ENCODE measurements around the gene ELAPOR1.

Gene ELAPOR1

GRCh38 chr1:109113590-109114341, at the start of gene ELAPOR1:
Gene ELAPOR1 (plus strand): TSS chr1:109114115. CDS start chr1:109114184, 69 bp downstream.
- peak in 42 of 51 donors; percentile 9 to 80 (median 52) for DNase-seq

GRCh38 chr1:109065137-109065536, 48.8 kb upstream of the ELAPOR1 start:
- DNase-seq: no peak

- DNase-seq: no peak
Observed at GRCh38 chr1:109067883-109068282, 46.0 kb upstream of the ELAPOR1 start.

GRCh38 chr1:109069294-109069693, 44.6 kb upstream of the ELAPOR1 start:
- DNase-seq: no peak

- peak; percentile 38 to 98 (median 92) for DNase-seq
Observed at GRCh38 chr1:109075531-109076490, 38.1 kb upstream of the ELAPOR1 start, which contains the start of gene TAF13. Gene TAF13 (minus strand): TSS chr1:109076003. CDS start chr1:109075947, 56 bp downstream.

- DNase-seq: no peak
Observed at GRCh38 chr1:109078317-109078716, 35.6 kb upstream of the ELAPOR1 start.

- DNase-seq: no peak
Observed at GRCh38 chr1:109079240-109079622, 34.7 kb upstream of the ELAPOR1 start.

- DNase-seq: no peak
Observed at GRCh38 chr1:109080441-109081082, 33.4 kb upstream of the ELAPOR1 start.

GRCh38 chr1:109083501-109083900, 30.4 kb upstream of the ELAPOR1 start:
- peak in 1 of 51 donors; percentile 62 for DNase-seq

GRCh38 chr1:109083923-109084322, 30.0 kb upstream of the ELAPOR1 start:
- peak in 35 of 51 donors; percentile 1 to 90 (median 50) for DNase-seq

GRCh38 chr1:109084563-109085517, 29.1 kb upstream of the ELAPOR1 start:
- DNase-seq: no peak

GRCh38 chr1:109089242-109090015, 24.5 kb upstream of the ELAPOR1 start:
- DNase-seq: peak in 45 of 51 donors; percentile 8 to 88 (median 72)

GRCh38 chr1:109090196-109091077, 23.5 kb upstream of the ELAPOR1 start, which contains the start of gene TMEM167B:
Gene TMEM167B (plus strand): TSS chr1:109090764. CDS start chr1:109090873, 109 bp downstream.
- DNase-seq: peak; percentile 62 to 95 (median 85)

- no peak for DNase-seq
Observed at GRCh38 chr1:109091078-109091838, 22.7 kb upstream of the ELAPOR1 start.

- no peak for DNase-seq
Observed at GRCh38 chr1:109091839-109092193, 22.1 kb upstream of the ELAPOR1 start.

- no peak for DNase-seq
Observed at GRCh38 chr1:109094377-109094803, 19.5 kb upstream of the ELAPOR1 start.

- no peak for DNase-seq
Observed at GRCh38 chr1:109094871-109095270, 19.0 kb upstream of the ELAPOR1 start.

- DNase-seq: no peak
Observed at GRCh38 chr1:109095631-109096030, 18.3 kb upstream of the ELAPOR1 start.
